CD4-positive, alpha-beta T cell treated with Interleukin-15 for 4 hours (primary cell): ENCODE measurements around the gene ZNF587B.
"Not testable (repeated sequence)": the region's sequence is repeated elsewhere in the genome, so short reads cannot be mapped to it uniquely, and the experiment has no call there.

Experiments used
- DNase-seq: peaks from one replicate; pipeline ENCODE4 v3.0.0-alpha.2; 2020; ENCODE audit warnings: low spot score

Gene ZNF587B

DNA sequence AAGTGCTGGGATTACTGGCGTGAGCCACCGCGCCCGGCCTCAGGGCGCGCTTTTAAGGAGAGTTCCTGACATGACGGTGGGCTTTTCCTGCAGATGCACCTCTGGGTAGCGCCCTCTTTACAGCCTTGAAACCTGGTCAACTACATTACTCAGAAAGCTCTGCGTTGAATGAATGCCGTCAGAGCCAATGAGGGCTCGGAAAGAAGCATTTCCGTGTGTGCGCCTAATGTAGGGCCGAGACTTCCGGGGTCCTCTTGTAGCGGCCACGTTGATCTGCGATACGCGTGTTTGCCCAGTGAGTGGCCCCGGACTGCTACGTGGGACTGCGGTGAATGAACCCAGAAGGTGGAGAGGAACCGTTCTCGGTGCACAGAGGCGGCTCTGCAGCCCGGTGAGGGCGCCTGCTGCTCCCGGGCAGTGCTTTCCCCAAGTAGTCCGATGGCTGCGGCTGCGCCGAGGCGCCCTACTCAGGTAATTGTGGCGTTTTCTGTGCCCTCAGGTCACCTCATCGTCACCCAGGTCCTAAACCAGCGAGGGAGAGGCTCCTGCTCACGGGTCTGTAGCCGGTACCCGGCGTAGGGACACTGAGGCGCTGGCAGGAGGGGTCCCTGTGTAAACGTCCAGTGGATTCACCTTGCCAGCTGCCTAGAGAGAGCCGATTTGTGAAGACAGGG, 10.5 kb upstream of the ZNF587B start:
- DNase-seq, result peak; percentile 87

DNA sequence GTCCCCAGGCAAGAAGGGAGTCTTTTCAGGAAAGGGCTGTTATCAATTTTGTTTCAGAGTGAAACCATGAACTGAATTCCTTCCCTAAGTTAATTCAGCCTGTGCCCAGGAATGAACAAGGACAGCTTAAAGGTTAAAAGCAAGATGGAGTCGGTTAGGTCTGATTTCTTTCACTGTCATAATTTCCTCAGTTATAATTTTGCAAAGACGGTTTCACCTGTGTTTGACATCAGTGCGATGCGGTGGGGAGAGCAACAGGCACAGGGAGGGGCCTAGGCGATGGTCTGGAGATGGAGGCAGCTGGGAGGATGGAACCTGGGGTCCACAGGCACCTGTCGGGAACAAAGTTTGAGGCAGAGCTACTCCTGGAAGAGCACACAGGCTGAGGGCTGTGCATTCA, 9.5 kb upstream of the ZNF587B start:
- DNase-seq, result no peak

DNA sequence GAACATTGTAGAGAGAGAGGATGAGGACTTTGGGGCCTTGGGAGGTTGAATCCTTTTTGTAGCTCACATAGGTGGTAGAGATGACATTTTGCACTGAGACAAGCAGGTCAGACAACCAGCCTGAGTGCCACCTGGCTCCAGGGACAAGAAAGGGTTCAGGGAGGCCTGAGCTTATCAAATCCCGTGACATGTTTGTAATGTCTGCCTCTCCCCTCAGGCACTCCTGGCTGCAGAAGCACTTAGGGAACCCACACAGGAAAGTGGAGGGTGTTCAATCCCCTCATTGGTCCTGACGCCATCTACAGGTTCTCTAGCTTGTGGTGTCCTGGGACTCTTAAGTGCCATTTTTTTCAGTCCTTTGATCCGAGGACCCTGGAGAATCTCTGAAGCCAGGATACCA, 9.0 kb upstream of the ZNF587B start:
- DNase-seq, result not testable (repeated sequence)

DNA sequence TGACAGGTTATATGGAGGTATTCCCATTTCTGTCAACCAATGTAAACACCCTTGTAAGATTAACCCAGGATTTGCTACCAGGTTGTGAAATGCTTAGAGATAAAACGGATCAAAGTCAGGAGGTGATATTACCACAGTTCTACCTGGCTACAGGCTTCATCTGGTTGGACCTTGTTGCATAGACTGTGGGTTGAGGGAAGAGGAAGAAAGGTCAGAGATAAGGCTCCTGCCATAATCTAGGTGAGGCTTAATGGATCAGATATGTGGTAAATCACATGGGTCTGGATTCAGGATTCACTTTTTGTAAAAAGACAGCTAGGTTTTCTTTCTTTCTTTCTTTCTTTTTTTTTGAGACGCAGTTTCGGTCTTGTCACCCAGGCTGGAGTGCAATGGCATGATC, 8.6 kb upstream of the ZNF587B start:
- not testable (repeated sequence) for DNase-seq

DNA sequence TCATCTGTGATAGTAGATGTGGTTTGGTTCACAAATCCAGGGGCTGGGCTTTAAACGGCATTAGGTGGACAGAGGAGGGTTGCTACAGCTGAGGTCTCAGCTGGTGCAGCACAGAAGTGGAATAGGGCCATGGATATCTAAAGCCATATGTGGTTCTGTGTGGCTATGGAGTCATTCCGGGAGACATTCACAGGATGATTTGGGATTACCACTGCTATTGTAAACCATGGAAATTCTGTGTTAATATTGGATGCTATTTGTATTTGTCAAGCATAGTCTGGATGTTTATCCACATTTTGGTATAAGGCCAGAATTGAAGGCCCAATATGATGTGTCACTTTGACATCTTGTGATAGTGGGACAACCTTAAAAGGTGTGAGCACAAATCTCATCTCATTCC, 6.9 kb upstream of the ZNF587B start:
- not testable (repeated sequence) for DNase-seq

DNA sequence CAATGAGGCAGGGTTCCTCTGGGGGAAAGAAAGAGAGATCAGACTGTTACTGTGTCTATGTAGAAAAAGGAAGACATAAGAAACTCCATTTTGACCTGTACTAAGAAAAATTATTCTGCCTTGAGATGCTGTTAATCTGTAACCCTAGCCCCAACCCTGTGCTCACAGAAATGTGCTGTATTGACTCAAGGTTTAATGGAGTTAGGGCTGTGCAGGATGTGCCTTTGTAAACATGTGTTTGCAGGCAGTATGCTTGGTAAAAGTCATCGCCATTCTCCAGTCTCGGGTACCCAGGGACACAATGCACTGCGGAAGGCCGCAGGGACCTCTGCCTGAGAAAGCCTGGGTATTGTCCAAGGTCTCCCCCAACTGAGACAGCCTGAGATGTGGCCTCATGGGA, 6.5 kb upstream of the ZNF587B start:
- not testable (repeated sequence) for DNase-seq

DNA sequence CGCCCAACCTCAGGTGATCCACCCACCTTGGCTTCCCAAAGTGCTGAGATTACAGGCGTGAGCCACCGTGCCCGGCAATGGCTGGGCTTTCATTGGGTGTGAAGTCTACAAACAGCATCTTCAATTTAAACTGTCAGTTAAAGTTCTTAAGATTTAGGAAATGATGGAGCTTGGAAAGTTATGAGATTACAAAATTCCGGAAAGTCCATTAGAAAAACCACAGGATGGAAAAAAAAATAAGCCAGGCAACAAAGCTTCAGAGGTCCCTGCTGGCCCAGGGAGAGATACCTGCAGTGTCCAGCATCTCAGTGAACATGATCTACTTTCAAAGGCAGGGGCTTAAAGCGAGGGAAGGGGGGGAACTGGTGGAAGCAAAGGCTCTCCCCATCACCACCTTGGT, 4.6 kb upstream of the ZNF587B start:
- no peak for DNase-seq

DNA sequence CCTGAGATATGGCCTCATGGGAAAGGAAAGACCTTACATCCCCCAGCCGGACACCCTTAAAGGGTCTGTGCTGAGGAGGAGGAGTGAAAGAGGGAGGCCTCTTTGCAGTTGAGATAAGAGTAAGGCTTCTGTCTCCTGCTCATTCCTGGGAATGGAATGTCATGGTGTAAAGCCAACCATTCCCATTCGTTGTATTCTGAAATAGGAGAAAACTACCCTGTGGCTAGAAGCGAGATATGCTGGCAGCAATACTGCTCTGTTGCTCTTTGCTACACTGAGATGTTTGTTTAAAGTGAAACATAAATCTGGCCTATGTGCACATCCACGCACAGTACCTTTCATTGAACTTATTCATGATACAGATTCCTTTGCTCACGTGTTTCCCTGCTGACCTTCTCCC, 783 bp upstream of the ZNF587B start:
- no peak for DNase-seq

DNA sequence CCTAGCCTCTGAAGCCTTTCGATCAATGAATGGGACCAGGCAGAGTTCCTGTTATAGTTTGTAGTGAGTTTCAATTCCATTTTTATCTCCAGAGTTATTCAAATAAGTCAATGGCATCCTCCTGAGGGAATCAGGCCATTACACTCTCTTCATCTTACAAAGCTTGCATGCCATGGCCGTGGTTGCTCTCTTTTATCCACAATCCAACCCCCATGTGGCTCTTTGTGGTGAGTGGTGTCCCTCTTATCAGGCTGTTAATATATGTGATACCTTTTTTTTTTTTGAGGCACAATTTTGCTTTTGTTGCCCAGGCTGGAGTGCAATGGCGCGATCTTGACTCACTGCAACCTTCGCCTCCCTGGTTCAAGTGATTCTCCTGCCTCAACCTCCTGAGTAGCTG, 6.9 kb downstream of the ZNF587B start:
- not testable (repeated sequence) for DNase-seq

DNA sequence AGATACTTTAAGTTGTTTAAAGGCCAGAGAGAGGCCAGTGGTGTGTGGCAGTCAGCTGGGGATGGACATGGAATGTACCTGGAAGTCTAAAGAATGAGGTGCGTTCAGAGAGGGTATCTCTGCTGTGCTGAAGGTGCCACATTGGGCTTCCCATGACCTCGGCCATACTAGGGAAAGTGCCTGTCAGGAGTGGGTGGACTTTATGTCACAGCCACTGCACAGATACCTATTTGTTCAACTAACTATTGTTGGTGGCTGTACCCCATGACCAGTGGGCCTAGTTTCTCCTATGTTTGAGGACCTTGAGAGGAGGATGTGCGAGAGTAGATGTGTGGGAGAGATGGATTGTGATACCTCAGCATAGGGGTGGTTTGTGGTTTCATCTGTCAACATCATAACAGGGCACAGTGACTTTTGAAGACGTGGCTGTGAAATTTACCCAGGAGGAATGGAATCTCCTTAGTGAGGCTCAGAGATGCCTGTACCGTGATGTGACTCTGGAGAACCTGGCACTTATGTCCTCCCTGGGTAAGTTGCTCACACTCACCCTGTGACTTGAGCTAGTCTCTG, 8.6 kb downstream of the ZNF587B start:
- not testable (repeated sequence) for DNase-seq

DNA sequence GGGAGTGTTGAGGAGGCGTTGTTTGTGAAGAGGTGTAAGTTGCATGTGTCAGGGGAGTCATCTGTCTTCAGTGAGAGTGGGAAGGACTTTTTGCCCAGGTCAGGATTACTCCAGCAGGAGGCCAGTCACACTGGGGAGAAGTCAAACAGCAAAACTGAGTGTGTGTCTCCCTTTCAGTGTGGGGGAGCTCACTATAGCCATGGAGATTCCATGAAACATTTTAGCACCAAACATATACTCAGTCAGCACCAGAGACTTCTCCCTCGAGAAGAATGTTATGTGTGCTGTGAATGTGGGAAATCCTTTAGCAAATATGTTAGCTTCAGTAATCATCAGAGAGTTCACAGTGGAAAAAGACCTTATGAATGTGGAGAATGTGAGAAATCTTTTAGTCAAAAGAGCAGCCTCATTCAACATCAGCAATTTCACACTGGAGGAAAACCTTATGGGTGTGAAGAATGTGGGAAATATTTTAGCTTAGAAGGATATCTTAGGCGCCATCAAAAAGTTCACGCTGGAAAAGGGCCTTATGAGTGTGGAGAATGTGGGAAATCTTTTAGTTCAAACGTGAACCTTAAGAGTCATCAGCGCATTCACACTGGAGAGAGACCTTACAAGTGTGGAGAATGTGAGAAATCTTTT, 11.1 kb downstream of the ZNF587B start:
- DNase-seq, result no peak

DNA sequence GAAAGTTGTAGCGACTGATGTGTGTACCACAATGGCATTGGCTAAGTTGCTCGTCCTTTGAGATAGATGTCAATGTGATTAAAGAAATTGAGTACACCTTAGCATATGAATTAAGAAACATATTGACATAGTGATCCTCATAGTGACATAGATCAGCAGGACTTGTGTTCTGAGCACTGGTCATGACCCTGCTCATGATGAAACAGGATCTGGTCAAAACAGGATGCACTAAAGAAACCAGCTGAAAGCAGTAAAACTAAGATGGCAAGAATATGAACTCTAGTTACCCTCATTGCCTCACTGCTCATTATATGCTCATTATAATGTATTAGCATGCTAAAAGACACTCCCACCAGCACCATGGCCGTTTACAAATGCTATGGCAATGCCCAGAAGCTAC, 17.1 kb downstream of the ZNF587B start:
- not testable (repeated sequence) for DNase-seq

DNA sequence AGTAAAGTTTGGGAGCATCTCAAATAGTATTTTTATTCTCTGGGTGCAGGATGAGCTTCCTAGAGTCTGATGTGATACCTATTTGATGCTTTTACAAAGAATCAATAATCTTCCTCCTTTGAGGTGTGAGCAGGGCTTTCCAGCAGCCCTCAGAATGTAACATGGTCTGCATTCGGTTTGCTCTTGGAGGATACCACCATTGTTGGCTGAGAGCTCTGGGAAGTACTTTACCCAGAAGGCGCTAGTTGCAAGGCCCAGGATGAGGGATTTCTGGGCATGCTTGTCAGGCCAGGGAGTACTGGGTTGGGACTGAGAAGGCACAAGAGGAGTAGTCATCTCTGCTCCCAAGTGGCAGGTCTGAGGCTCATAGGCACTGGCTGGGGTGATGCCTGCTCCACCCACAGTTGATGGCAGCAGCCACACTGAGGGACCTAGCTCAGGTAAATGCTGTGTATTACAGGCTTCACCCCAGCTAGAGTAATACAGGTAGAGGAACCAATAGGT, 19.1 kb downstream of the ZNF587B start:
- not testable (repeated sequence) for DNase-seq

DNA sequence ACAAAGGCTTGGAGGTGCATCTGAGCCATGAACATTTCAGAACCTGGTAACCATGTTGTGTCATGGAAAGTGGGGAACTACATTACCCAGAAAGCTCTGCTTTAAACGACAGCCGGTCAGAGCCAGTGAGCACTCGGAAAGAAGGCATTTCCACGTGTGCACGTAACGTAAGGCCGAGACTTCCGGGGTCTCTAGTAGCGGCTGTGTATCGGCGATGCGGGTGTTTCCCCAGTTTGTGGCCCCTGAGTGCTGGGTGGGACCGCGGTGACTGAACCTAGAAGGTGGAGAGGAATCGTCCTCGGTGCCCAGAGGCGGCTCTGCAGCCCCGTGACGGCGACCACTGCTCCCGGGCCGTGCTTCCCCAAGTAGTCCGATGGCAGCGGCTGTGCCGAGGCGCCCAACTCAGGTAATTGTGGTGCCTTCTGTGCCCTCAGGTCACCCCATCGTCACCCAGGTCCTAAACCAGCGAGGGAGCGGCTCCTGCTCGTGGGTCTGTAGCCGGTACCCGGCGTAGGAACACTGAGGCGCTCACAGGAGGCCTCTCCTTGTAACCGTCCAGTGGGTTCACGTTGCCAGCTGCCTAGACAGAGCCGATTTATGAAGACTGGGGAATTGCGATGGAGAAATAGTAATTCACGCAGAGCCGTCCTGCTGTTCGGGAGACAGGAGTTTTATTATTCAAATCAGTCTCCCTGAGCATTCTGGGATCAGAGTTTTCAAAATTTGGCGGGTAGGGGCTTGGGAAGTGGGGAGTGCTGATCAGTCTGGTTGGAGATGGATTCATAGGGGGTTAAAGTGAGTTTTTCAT, 19.8 kb downstream of the ZNF587B start, which contains the start of gene ZNF587:
TSS of gene ZNF587 (plus strand) at position 194 of the 808 bp plus-strand sequence. CDS start at position 374, 180 bp downstream.
- peak; percentile 82 for DNase-seq

DNA sequence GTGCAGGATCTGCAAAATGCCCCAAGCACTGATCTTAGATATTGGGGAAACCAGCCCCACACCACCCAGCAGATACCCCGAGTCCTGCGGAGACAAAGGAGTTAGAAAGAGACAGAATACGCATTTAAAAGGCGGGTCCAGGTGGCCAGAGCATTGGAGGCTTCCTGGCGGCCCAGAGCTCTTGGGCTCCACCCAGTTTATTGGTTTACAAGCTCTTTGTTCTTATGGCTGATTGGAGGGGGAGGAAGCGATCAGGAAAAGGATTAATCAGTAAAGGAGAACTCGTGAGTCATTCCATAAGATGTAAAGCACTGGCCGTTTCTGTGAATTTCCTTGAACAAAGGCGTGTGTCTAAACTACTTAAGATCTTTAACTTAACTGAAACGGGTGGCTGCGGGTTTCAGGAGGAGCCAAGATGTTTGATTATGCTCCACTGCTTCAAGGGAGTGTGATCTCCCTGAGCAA, 20.5 kb downstream of the ZNF587B start:
- peak; percentile 23 for DNase-seq

DNA sequence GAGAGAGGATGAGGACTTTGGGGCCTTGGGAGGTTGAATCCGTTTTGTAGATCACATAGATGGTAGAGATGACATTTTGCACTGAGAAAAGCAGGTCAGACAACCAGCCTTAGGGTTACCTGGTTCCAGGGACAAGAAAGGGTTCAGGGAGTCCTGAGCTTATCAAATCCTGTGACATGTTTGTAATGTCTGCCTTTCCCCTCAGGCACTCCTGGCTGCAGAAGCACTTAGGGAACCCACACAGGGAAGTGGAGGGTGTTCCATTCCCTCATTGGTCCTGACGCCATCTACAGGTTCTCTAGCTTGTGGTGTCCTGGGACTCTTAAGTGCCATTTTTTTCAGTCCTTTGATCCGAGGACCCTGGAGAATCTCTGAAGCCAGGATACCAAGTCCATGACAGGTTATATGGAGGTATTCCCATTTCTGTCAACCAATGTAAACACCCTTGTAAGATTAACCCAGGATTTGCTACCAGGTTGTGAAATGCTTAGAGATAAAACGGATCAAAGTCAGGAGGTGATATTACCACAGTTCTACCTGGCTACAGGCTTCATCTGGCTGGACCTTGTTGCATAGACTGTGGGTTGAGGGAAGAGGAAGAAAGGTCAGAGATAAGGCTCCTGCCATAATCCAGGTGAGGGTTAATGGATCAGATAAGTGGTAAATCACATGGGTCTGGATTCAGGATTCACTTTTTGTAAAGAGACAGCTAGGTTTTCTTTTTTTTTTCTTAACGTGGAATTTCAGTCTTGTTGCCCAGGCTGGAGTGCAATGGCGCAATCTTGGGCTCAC, 21.9 kb downstream of the ZNF587B start:
- not testable (repeated sequence) for DNase-seq

DNA sequence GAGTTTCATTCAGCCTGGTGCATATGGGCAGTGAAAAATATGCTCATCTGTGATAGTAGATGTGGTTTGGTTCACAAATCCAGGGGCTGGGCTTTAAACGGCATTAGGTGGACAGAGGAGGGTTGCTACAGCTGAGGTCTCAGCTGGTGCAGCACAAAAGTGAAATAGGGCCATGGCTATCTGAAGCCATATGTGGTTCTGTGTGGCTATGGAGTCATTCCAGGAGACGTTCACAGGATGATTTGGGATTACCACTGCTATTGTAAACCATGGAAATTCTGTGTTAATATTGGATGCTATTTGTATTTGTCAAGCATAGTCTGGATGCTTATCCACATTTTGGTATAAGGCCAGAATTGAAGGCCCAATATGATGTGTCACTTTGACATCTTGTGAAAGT, 24.0 kb downstream of the ZNF587B start:
- DNase-seq, result not testable (repeated sequence)

DNA sequence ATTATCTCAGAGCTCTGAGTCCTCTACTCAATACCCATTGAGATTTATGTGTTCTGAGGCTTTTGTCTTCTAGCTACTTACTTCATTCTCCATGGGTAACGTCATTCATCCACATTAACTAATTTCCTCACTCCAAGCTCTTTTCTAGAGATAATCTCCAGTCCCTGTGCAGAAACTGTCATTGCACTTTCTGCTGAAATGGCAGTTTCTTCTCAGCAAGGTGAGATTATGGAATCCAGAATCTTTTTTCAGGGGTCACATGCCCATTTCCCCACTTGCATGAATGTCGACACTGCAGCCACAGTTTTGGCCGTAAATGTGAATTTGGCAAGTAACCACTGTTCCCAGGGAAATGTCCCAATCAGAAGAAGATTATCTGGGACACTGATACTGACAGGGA, 32.3 kb downstream of the ZNF587B start:
- DNase-seq, result not testable (repeated sequence)

DNA sequence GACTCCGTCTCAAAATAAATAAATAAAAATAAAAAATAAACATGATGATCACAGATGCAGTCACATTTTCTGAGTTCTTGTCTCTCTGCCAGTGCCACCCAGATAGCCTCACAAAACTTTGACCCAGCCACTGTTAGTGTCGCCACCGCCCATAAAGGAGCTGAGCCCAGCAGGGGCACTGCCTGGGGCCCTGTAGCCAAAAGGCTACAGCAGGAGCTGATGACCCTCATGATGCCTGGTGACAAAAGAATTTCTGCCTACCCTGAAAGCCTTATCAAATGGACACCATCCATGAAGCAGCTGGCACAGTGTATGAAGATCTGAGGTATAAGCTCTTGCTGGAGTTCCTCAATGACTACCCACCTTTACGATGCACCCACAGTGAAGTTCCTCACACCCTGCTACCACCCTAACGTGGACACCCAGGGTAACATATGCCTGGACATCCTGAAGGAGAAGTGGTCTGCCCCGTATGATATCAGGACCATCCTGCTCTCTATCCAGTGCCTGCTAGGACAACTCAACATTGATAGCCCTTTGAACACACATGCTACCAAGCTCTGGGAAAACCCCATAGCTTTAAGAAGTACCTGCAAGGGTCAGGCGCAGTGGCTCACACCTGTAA, 37.9 kb downstream of the ZNF587B start:
- DNase-seq, result no peak

DNA sequence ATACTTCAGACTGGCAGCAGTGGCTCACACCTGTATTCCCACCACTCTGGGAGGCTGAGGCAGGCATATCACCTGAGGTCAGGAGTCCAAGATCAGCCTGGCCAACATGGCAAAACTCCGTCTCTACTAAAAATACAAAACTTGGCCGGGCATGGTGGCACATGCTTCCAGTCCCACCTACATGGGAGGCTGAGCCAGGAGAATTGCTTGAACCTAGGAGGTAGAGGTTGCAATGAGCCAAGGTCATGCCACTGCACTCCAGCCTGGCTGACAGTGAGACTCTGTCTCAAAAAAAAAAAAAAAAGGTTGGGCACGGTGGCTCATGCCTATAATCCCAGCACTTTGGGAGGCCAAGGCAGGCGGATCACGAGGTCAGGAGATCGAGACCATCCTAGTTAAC, 39.6 kb downstream of the ZNF587B start:
- not testable (repeated sequence) for DNase-seq

DNA sequence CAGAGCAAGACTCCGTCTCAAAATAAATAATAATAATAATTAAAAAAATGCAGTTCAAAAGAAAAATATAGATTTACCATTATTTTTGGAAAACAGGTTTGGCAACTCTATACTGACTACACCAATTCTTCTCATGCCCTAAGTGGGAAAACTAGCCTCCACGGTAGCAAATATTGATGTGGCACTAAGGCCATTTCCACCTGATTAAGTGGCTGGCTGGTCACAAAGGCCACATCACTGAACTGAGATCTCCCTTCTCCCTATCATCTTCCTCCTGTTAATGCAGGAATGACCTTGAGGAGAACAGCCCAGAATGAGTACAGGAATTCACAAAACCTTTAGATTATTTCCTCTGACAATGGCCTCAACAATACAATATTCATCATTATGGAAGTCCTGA, 40.1 kb downstream of the ZNF587B start:
- no peak for DNase-seq
